Bronchial epithelial cell (primary cell): ENCODE data around the gene SHC4. TPM values are rescaled to one million over a fixed set of nuclear protein-coding genes. Genes with fewer than 3 reads are reported as not detected.
"Not testable (repeated sequence)": the region's sequence is repeated elsewhere in the genome, so short reads cannot be mapped to it uniquely, and the experiment has no call there.

Source experiments
- DNase-seq: peaks from one replicate; pipeline ENCODE4 v3.0.0-alpha.2; 2010; ENCODE audit warnings: low read depth
- FAIRE-seq: peaks from 2 replicates; lab custom pipeline; 2011; peaks lifted over from hg19 to GRCh38; lab: Jason Lieb, UNC
- H3K27me3 ChIP-seq: 2 replicates; pipeline ENCODE4 v1.5.1; 2011; ENCODE audit warnings: low read length; ENCODE audit not compliant: control insufficient read depth, insufficient read depth
- H3K36me3 ChIP-seq: 2 replicates; pipeline ENCODE4 v1.5.1; 2011; ENCODE audit warnings: low read length; ENCODE audit not compliant: control insufficient read depth, insufficient read depth
- H3K4me3 ChIP-seq: 2 replicates; pipeline ENCODE4 v1.5.1; 2011; ENCODE audit warnings: mild to moderate bottlenecking, low read depth, low read length, control low read depth
- CTCF ChIP-seq: IDR thresholded peaks from 2 replicates; pipeline ENCODE4 v1.5.1; 2011; ENCODE audit warnings: mild to moderate bottlenecking, moderate library complexity, low read length, control low read depth, inconsistent platforms; ENCODE audit not compliant: insufficient read depth, severe bottlenecking
- total RNA-seq: library from RNA; depleted of rRNA; stranded (reverse); fragments of >200 nt; gene quantifications from 2 replicates; pipeline ENCODE4 v1.2.1, GENCODE V29; 2014

Gene SHC4
- total RNA-seq, 1 donor from 2014 or later, result under 0.01 TPM

GRCh38 chr15:48796930-48797329 lies 166.8 kb downstream of the SHC4 start:
- TF ChIP-seq CTCF, result no peak
- no peaks in the 10 kb centered on the region for H3K36me3 ChIP-seq
- H3K27me3 ChIP-seq, result no peaks in the 10 kb centered on the region
- no peak for FAIRE-seq
- H3K4me3 ChIP-seq, result no peak overlapping the region
- peak; percentile 88 for DNase-seq

- FAIRE-seq, result no peak
- Histone ChIP-seq H3K4me3 (no peak overlapping the region), H3K27me3 (no peaks in the 10 kb centered on the region), H3K36me3 (no peaks in the 10 kb centered on the region)
- no peak for DNase-seq
- TF ChIP-seq CTCF, result no peak
Observed at GRCh38 chr15:48796521-48796920, 167.2 kb downstream of the SHC4 start.

- Histone ChIP-seq H3K4me3 (no peak overlapping the region), H3K27me3 (no peaks in the 10 kb centered on the region), H3K36me3 (no peaks in the 10 kb centered on the region)
- TF ChIP-seq CTCF, result no peak
- FAIRE-seq (no peak), DNase-seq (no peak)
Observed at GRCh38 chr15:48795901-48796300, 167.8 kb downstream of the SHC4 start.

GRCh38 chr15:48794697-48795134 lies 169.0 kb downstream of the SHC4 start:
- H3K27me3 ChIP-seq, result no peaks in the 10 kb centered on the region
- no peak overlapping the region for H3K4me3 ChIP-seq
- no peaks in the 10 kb centered on the region for H3K36me3 ChIP-seq
- FAIRE-seq (no peak), DNase-seq (peak; percentile 49)
- TF ChIP-seq CTCF, result no peak

DNA sequence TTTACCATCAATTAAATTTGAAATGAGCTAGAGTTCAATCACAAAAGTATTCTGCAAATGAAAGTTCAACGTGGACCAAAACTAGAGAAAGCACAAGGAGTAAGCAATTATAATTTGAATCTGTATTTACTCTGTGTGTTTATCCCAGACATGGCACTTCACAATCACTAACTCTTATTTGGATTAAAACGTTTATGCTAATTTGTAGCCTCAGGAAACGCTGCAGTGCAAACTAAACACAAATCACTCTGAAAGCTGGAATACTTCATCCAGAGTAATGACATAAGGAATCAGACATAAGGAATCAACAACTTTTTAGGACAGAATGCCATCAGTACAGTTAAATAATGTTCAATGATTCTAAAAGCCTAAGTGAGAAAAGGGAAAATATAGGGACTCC lies 171.3 kb downstream of the SHC4 start:
- Histone ChIP-seq H3K36me3 (no peaks in the 10 kb centered on the region), H3K27me3 (no peaks in the 10 kb centered on the region), H3K4me3 (no peak overlapping the region)
- no peak for TF ChIP-seq CTCF
- DNase-seq, result no peak
- FAIRE-seq, result no peak

DNA sequence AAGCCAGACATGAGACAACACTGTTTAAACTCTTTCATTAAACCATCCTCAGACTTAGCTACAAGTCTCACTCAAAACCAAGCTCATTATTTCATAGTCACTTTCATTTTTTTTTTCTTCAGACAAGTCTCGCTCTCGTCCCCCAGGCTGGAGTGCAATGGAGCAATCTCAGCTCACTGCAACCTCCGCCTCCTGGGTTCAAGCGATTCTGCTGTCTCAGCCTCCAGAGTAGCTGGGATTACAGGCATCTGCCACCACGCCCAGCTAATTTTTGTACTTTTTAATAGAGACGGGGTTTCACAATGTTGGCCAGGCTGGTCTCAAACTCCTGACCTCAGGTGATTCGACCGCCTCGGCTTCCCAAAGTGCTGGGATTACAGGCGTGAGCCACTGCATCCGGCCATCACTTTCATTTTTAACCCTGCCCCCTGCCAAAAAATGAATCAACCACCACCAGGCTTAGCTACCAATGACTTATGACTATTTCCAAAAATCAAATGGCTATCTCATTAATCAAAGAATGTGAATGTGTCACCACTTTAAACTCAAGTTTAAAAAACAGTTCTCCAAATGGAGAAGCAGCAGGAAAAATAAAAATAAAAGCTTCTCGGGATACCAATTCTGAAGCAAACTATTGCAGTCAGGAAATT lies 173.1 kb downstream of the SHC4 start:
- not testable (repeated sequence) for H3K4me3 ChIP-seq, FAIRE-seq, DNase-seq, H3K36me3 ChIP-seq, H3K27me3 ChIP-seq
